ENCODE results near the gene FHAD1. TPM values are rescaled to one million over a fixed set of nuclear protein-coding genes. Genes with fewer than 3 reads are reported as not detected.

The FHAD1 gene
- total and polyA plus RNA-seq, 2 donors (not counting 1 experiment from before 2014, with no cell fraction given): not detected

DNA sequence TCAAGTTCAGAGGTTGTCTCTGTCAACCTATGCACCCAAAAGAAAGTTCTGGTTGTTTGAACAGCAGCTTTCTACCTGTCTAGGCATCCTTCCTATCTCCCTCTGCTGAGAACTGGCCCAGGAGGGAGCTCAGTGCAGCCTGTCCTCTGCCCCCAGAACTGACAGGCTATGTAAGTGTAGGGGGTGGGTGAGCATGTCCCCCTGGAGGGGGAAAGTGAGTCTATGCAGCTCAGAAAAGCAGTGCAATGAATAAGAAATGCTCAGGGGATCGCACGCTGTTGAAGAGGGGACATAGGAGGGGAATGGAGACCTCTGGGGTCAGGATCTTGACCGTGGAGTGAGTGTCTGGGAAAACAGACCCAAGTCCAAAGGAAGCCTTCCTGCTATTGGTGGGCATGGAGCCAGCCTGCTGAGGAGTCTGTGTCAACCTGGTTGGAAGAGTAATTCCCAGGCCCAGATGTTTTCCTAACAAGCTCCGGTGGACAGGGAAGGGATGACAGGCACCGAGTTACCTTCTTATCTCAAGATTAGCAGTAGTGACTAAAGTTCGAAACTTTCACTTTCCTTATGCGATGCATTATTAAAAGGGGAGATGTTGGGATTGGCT, 26.1 kb upstream of the FHAD1 start:
- H3K4me2 ChIP-seq (replicated peaks; ENCODE audit: low read depth, low read length, poor library complexity, severe bottlenecking): no peak overlapping the region
- H3K79me2 ChIP-seq (ENCODE audit: control insufficient read depth, insufficient read depth, low read length): no peaks in the 10 kb centered on the region
- H2AFZ ChIP-seq (ENCODE audit: insufficient read depth, low read depth, low read length, poor library complexity, severe bottlenecking): no peak overlapping the region
- no peaks in the 10 kb centered on the region for H3K36me3 ChIP-seq (replicated peaks in 1 of 2; ENCODE audit: control extremely low read depth in 1 of 2, control insufficient read depth in 1 of 2, extremely low read depth in 1 of 2, insufficient read depth in 2 of 2, low read length in 1 of 2)
- H3K27ac Mint-ChIP-seq: no peak overlapping the region
- no peak overlapping the region for H3K4me3 ChIP-seq (ENCODE audit: control extremely low read depth in 1 of 5, extremely low read depth in 1 of 5, insufficient read depth in 1 of 5, low read depth in 2 of 5, low read length in 4 of 5)
- TF ChIP-seq, protein P1, sequence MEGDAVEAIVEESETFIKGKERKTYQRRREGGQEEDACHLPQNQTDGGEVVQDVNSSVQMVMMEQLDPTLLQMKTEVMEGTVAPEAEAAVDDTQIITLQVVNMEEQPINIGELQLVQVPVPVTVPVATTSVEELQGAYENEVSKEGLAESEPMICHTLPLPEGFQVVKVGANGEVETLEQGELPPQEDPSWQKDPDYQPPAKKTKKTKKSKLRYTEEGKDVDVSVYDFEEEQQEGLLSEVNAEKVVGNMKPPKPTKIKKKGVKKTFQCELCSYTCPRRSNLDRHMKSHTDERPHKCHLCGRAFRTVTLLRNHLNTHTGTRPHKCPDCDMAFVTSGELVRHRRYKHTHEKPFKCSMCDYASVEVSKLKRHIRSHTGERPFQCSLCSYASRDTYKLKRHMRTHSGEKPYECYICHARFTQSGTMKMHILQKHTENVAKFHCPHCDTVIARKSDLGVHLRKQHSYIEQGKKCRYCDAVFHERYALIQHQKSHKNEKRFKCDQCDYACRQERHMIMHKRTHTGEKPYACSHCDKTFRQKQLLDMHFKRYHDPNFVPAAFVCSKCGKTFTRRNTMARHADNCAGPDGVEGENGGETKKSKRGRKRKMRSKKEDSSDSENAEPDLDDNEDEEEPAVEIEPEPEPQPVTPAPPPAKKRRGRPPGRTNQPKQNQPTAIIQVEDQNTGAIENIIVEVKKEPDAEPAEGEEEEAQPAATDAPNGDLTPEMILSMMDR (IDR thresholded peaks at IDR 0.05): no peak
- no peak for TF ChIP-seq EZH2 (IDR thresholded peaks at IDR 0.05; ENCODE audit: borderline replicate concordance, insufficient read depth, low read depth, low read length, poor library complexity, severe bottlenecking)
- H3K4me3 Mint-ChIP-seq: no peak overlapping the region
- H3K4me1 ChIP-seq (ENCODE audit: control insufficient read depth in 2 of 2, insufficient read depth in 2 of 2, low read length in 2 of 2): peaks cover 0 to 3% of the 10 kb centered on the region in 2 donors
- ChIA-PET POLR2A (no interaction called here), CTCF (interaction anchor here (0.7 kb wide), 1 partner anchor 706 kb away, joined by 4 read pairs; no protein-coding TSS in a partner anchor)
- DNase-seq: no peak
- no peaks in the 10 kb centered on the region for H4K20me1 ChIP-seq (ENCODE audit: control insufficient read depth, insufficient read depth, low read length, poor library complexity, severe bottlenecking)
- no peak overlapping the region for H3K27ac ChIP-seq (ENCODE audit: low read length in 2 of 2)
- WGBS (ENCODE audit: insufficient coverage): 94% methylated on average over 7 of the region's 7 CpGs
- no peak overlapping the region for H3K9ac ChIP-seq (ENCODE audit: low read length)
- peaks cover 25% of the 10 kb centered on the region for H3K27me3 Mint-ChIP-seq
- peaks cover 8% of the 10 kb centered on the region for H3K4me1 Mint-ChIP-seq
- no peak for ATAC-seq (ENCODE audit: low read depth)
- intact Hi-C loops (cut with micrococcal nuclease): no loop called here
- no peaks in the 10 kb centered on the region for H3K9me3 ChIP-seq (ENCODE audit: control extremely low read depth in 1 of 3, control insufficient read depth in 2 of 3, insufficient read depth in 1 of 3, low read length in 2 of 3)
- H3K9me3 Mint-ChIP-seq (ENCODE audit: insufficient read depth): no peaks in the 10 kb centered on the region
- H3K27me3 ChIP-seq (replicated peaks in 1 of 4; ENCODE audit: control extremely low read depth in 1 of 4, control insufficient read depth in 3 of 4, insufficient read depth in 4 of 4, low read length in 3 of 4): peaks cover 0 to 5% (median 0%) of the 10 kb centered on the region in 4 experiments

DNA sequence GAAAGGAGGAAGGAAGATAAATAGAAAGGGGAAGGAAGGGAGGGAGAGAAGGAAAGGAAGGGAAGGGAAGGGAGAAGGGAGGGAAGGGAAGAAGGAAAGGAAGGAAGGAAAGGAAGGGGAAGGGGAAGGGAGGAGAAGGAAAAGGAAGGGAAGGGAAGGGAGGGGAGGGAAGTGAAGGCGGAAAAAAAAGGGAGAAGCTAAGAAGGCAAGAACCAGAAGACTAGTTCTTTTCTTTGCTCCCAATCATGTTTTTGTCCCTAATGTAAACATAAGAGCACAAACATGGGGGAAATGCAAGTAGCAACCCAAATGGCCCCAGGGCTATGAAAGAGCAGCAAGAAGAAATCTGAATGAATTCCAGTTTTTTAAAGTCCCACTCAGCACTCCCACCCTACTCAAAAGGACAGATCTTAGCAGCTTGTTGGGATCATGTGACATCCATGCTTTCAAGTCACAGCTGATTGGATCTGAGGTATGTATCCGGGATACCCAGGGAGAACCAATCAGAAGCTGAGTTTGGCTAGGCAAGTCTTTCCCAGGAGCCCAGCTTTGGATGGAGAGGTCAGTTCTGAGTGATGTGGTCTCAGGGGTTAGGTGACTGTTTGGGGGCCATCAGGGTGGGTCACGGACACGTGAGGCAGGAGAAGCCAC, 24.2 kb upstream of the FHAD1 start:
- Mint-ChIP-seq H3K4me1 (peaks cover 8% of the 10 kb centered on the region), H3K27me3 (peaks cover 19% of the 10 kb centered on the region), H3K27ac (no peak overlapping the region), H3K4me3 (no peak overlapping the region), H3K9me3 (ENCODE audit: insufficient read depth) (no peaks in the 10 kb centered on the region)
- H3K4me2 ChIP-seq (replicated peaks; ENCODE audit: low read depth, low read length, poor library complexity, severe bottlenecking): no peak overlapping the region
- no peaks in the 10 kb centered on the region for H3K36me3 ChIP-seq (replicated peaks in 1 of 2; ENCODE audit: control extremely low read depth in 1 of 2, control insufficient read depth in 1 of 2, extremely low read depth in 1 of 2, insufficient read depth in 2 of 2, low read length in 1 of 2)
- no peak for ATAC-seq (ENCODE audit: low read depth)
- no peaks in the 10 kb centered on the region for H3K79me2 ChIP-seq (ENCODE audit: control insufficient read depth, insufficient read depth, low read length)
- no peaks in the 10 kb centered on the region for H4K20me1 ChIP-seq (ENCODE audit: control insufficient read depth, insufficient read depth, low read length, poor library complexity, severe bottlenecking)
- no peak for TF ChIP-seq EZH2 (IDR thresholded peaks at IDR 0.05; ENCODE audit: borderline replicate concordance, insufficient read depth, low read depth, low read length, poor library complexity, severe bottlenecking)
- TF ChIP-seq, protein P1 (IDR thresholded peaks at IDR 0.05): no peak
- intact Hi-C loops (cut with micrococcal nuclease): no loop called here
- no peak overlapping the region for H3K4me3 ChIP-seq (ENCODE audit: control extremely low read depth in 1 of 5, extremely low read depth in 1 of 5, insufficient read depth in 1 of 5, low read depth in 2 of 5, low read length in 4 of 5)
- H3K27me3 ChIP-seq (replicated peaks in 1 of 4; ENCODE audit: control extremely low read depth in 1 of 4, control insufficient read depth in 3 of 4, insufficient read depth in 4 of 4, low read length in 3 of 4): peaks cover 0 to 5% (median 0%) of the 10 kb centered on the region in 4 experiments
- no peak overlapping the region for H3K9ac ChIP-seq (ENCODE audit: low read length)
- no peak overlapping the region for H2AFZ ChIP-seq (ENCODE audit: insufficient read depth, low read depth, low read length, poor library complexity, severe bottlenecking)
- no peak overlapping the region for H3K27ac ChIP-seq (ENCODE audit: low read length in 2 of 2)
- 89% methylated on average over 3 of the region's 4 CpGs for WGBS (ENCODE audit: insufficient coverage)
- H3K9me3 ChIP-seq (ENCODE audit: control extremely low read depth in 1 of 3, control insufficient read depth in 2 of 3, insufficient read depth in 1 of 3, low read length in 2 of 3): no peaks in the 10 kb centered on the region
- ChIA-PET POLR2A (no interaction called here), CTCF (no interaction called here)
- peaks cover 0 to 3% of the 10 kb centered on the region in 2 donors for H3K4me1 ChIP-seq (ENCODE audit: control insufficient read depth in 2 of 2, insufficient read depth in 2 of 2, low read length in 2 of 2)
- no peak for DNase-seq
